Breast epithelium (tissue), 4 donors: ENCODE measurements around the gene SOWAHB. TPM values are rescaled to one million over a fixed set of nuclear protein-coding genes. Genes with fewer than 3 reads are reported as not detected.

Source experiments
- DNase-seq, 2 donors: peaks; one replicate each; pipeline ENCODE4 v3.0.0-alpha.2; 2019; ENCODE audit warnings: low spot score in 2 of 2
- H3K27ac ChIP-seq, 2 donors: fragments of 200-600 bp; sonication (generic) in 1 of 2; one replicate each; pipeline ENCODE4 v1.5.1; 2016 to 2019; ENCODE audit warnings: mild to moderate bottlenecking in 1 of 2
- H3K27me3 ChIP-seq, 2 donors: fragments of 200-600 bp; sonication (generic) in 1 of 2; one replicate each; pipeline versions ENCODE4 v1.5.1 to v1.6.0; 2017 to 2019; ENCODE audit warnings: control low read depth in 1 of 2, mild to moderate bottlenecking in 1 of 2
- H3K36me3 ChIP-seq: fragments of 200-600 bp; one replicate; pipeline ENCODE4 v1.5.1; 2019
- H3K4me1 ChIP-seq, 2 donors: fragments of 200-600 bp; sonication (generic); one replicate each; pipeline ENCODE4 v1.5.1; 2016 to 2019; ENCODE audit warnings: control low read depth in 1 of 2
- H3K4me3 ChIP-seq, 3 donors: fragments of 200-600 bp; sonication (generic); 1 replicate in 2 of 3; 2 replicates in 1 of 3; pipeline ENCODE4 v1.5.1; 2016 to 2019; ENCODE audit warnings: mild to moderate bottlenecking in 3 of 3, moderate library complexity in 2 of 3
- H3K9me3 ChIP-seq, 2 donors: fragments of 200-600 bp; sonication (generic) in 1 of 2; one replicate each; pipeline ENCODE4 v1.5.1; 2016 to 2019; ENCODE audit warnings: control low read depth in 1 of 2
- POLR2A ChIP-seq: fragments of 450-650 bp; IDR thresholded peaks from one replicate; pipeline ENCODE4 v1.6.1; 2016; ENCODE audit warnings: antibody characterized with exemption, mild to moderate bottlenecking, moderate library complexity
- POLR2AphosphoS5 ChIP-seq, 3 donors: sonication (generic); formaldehyde crosslinking; IDR thresholded peaks; one replicate each; pipeline ENCODE4 v1.6.1; 2017; ENCODE audit warnings: antibody characterized with exemption in 3 of 3
- intact Hi-C: fragments of 100-400 bp; cut with DNase I; formaldehyde crosslinking; loops from one replicate; pipeline ENCODE4 v1.15.1; 2023; ENCODE audit warnings: low total_unique reads
- total RNA-seq, 3 donors: library from RNA; depleted of rRNA; stranded (reverse); fragments of >200 nt; gene quantifications; one replicate each; pipeline ENCODE4 v1.1.0, GENCODE V29; 2016
- TF ChIP-seq, protein P1 (sequence below), 3 donors: fragments of 450-650 bp; IDR thresholded peaks; one replicate each; pipeline ENCODE4 v1.5.1; 2016 to 2017; ENCODE audit warnings: antibody characterized with exemption in 3 of 3, mild to moderate bottlenecking in 3 of 3, moderate library complexity in 3 of 3

The SOWAHB gene
- total RNA-seq, 3 donors from 2014 or later: 2.9 to 5.3 TPM; not detected in 1

DNA sequence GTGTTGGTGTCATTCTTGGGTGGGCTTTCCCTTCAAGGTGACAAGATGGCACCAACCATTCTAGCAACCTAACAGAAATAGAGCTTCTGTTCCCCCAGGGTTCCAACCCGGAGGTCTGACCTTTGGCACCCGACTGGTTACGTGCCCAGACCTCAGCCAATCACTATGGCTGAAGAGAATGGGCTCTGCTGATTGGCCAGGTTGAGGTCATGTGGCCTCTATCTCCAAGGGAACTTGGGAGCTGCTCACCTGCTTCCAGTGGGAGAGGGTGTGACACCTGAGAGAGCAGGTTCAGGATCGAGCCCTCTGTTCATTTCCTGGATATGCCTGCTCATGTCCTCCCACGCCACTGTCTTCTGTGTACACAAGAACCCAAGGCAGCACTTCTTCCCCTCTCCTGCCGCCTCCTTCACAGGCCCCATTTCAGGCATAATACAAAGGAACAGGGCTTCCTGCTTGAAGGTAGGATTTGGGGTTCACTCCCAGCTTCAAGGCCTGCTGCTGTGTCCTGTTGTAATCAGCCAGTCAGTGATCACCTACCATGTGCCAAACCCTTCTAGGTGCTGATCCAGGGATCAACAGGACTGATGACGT, 11.0 kb downstream of the SOWAHB start:
- H3K4me3 ChIP-seq: no peak overlapping the region
- intact Hi-C loops: no loop called here
- TF ChIP-seq POLR2AphosphoS5 (IDR thresholded peaks at IDR 0.05): no peak
- TF ChIP-seq, protein P1, sequence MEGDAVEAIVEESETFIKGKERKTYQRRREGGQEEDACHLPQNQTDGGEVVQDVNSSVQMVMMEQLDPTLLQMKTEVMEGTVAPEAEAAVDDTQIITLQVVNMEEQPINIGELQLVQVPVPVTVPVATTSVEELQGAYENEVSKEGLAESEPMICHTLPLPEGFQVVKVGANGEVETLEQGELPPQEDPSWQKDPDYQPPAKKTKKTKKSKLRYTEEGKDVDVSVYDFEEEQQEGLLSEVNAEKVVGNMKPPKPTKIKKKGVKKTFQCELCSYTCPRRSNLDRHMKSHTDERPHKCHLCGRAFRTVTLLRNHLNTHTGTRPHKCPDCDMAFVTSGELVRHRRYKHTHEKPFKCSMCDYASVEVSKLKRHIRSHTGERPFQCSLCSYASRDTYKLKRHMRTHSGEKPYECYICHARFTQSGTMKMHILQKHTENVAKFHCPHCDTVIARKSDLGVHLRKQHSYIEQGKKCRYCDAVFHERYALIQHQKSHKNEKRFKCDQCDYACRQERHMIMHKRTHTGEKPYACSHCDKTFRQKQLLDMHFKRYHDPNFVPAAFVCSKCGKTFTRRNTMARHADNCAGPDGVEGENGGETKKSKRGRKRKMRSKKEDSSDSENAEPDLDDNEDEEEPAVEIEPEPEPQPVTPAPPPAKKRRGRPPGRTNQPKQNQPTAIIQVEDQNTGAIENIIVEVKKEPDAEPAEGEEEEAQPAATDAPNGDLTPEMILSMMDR (IDR thresholded peaks at IDR 0.05): no peak
- H3K4me1 ChIP-seq: no peaks in the 10 kb centered on the region
- H3K27ac ChIP-seq: no peak overlapping the region
- no peak for DNase-seq
- no peaks in the 10 kb centered on the region for H3K9me3 ChIP-seq
- H3K27me3 ChIP-seq: no peaks in the 10 kb centered on the region
- H3K36me3 ChIP-seq: no peaks in the 10 kb centered on the region

DNA sequence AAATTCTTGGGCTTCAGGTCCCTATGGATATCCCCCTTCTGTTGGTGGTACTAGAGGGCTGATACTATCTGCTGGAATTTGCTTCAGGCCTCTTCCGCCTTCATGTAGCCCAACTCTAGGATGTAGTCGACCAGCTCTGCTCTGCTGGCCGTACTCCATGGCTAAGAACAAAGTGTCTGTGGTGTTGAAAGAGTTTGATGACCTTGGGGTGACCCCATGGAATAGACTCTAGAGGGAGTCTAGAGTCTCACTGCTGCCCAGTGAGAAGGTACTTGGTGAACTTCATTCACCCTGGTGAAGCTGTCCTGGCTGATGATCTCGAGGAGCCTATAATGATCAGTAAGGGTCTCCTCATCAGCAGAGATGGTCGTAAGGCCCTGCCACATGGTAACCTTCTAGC, 11.7 kb downstream of the SOWAHB start:
- no peak for DNase-seq
- H3K9me3 ChIP-seq: no peaks in the 10 kb centered on the region
- no peaks in the 10 kb centered on the region for H3K4me1 ChIP-seq
- H3K27me3 ChIP-seq: no peaks in the 10 kb centered on the region
- H3K36me3 ChIP-seq: no peaks in the 10 kb centered on the region
- TF ChIP-seq POLR2A (no peak), POLR2AphosphoS5 (IDR thresholded peaks at IDR 0.05) (no peak)
- TF ChIP-seq, protein P1 (IDR thresholded peaks at IDR 0.05): no peak
- intact Hi-C loops: no loop called here
- no peak overlapping the region for H3K27ac ChIP-seq
- H3K4me3 ChIP-seq: no peak overlapping the region

DNA sequence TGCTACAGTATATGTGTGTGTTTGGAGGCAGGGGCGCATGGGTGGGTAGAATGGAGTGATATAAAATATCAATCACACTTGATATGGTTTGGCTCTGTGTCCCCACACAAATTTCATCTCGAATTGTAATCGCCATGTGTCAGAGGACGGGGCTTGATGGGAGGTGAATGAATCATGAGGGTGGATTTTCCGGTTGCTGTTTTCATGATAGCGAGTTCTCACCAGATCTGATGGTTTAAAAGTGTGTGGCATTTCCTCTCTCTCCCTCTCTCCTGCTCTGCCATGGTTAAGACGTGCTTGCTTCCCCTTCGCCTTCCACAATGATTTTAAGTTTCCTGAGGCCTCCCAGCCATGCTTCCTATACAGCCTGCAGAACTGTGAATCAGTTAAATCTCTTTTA, 14.8 kb downstream of the SOWAHB start:
- intact Hi-C loops: no loop called here

DNA sequence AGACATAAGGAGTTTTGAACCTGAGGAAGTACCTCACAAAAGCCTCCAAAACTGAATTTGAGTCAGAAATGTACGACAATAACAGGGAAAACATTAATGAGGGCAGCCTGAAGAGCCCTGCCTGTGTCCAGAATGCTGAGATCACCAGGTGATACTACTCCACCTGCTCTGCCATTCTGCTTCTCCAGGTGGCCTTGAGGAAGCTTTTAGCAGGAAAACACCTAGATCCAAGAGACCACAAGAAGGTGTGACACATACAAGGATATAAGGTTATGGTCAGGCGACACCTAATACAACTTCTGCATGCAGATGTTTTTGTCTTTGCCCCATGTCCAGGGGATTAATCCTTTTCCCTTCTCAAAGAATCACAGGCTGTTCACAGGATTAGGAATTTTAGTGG, 15.3 kb downstream of the SOWAHB start:
- no peaks in the 10 kb centered on the region for H3K36me3 ChIP-seq
- TF ChIP-seq POLR2AphosphoS5 (IDR thresholded peaks at IDR 0.05): no peak
- TF ChIP-seq, protein P1 (IDR thresholded peaks at IDR 0.05): no peak
- no peak for TF ChIP-seq POLR2A
- H3K4me1 ChIP-seq: no peaks in the 10 kb centered on the region
- no peak overlapping the region for H3K27ac ChIP-seq
- no peak overlapping the region for H3K4me3 ChIP-seq
- no peak for DNase-seq
- no peaks in the 10 kb centered on the region for H3K27me3 ChIP-seq
- no peaks in the 10 kb centered on the region for H3K9me3 ChIP-seq
- intact Hi-C loops: no loop called here

More for the DNA sequence above, 14.8 kb downstream of the SOWAHB start:
- H3K27me3 ChIP-seq: no peaks in the 10 kb centered on the region
- H3K4me3 ChIP-seq: no peak overlapping the region
- no peaks in the 10 kb centered on the region for H3K9me3 ChIP-seq
- no peaks in the 10 kb centered on the region for H3K36me3 ChIP-seq
- TF ChIP-seq POLR2AphosphoS5 (IDR thresholded peaks at IDR 0.05) (no peak), POLR2A (no peak)
- TF ChIP-seq, protein P1 (IDR thresholded peaks at IDR 0.05): no peak
- no peak for DNase-seq
- no peaks in the 10 kb centered on the region for H3K4me1 ChIP-seq
- no peak overlapping the region for H3K27ac ChIP-seq

DNA sequence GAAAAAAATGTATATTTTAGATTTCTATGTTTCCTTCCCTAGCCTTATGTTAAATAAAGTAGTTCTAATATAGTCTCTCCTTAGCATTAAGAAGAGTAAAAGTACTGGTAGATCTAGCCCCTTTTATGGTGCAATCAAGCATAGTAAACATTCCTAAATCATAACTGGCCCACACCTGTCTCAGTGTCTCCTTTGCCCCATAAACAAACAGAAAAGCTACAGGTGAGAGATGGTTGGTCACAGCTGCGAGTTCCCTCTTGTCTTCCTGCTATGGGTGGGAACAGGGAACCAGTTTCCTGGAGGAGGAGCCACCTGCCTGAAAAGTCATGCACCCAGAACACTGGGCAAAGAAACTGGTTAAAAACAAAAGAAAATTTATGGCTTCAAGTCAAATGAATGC, 16.6 kb downstream of the SOWAHB start:
- Histone ChIP-seq H3K27me3 (no peaks in the 10 kb centered on the region), H3K9me3 (no peaks in the 10 kb centered on the region), H3K27ac (no peak overlapping the region), H3K36me3 (no peaks in the 10 kb centered on the region), H3K4me3 (no peak overlapping the region), H3K4me1 (no peaks in the 10 kb centered on the region)
- TF ChIP-seq POLR2AphosphoS5 (IDR thresholded peaks at IDR 0.05) (no peak), POLR2A (no peak)
- TF ChIP-seq, protein P1 (IDR thresholded peaks at IDR 0.05): no peak
- intact Hi-C loops: no loop called here
- DNase-seq: no peak
